ENCODE data around the gene URB2. TPM values are rescaled to one million over a fixed set of nuclear protein-coding genes. Genes with fewer than 3 reads are reported as not detected.

URB2 gene
- total RNA-seq, 4 donors from 2014 or later: 11.0 to 14.1 (median 11.7) TPM

DNA sequence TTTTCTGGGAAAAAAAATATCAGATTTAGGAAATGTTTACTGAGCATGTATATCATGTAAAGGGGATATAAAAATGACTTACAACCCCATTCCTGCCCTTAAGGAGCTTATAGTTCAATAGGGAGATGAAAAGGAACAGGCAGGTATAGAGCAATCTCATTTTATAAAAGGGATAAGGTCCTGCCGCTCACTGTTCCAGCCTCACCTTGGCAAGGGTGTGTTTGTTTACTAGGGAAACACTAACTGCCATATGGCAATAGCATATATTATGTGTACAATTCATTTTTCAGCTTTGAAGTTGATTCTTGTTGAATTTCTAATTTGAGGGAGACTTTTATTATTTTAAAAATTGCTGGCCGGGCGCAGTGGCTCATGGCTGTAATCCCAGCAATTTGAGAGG, 25.5 kb downstream of the URB2 start:
- no peak for DNase-seq (ENCODE audit: low spot score in 2 of 2)
- no peaks in the 10 kb centered on the region for H3K4me1 ChIP-seq
- WGBS: 93% methylated on average over 3 of the region's 3 CpGs
- peaks cover 90% of the 10 kb centered on the region for H3K36me3 ChIP-seq
- no peaks in the 10 kb centered on the region for H3K9me3 ChIP-seq
- H3K27me3 ChIP-seq: no peaks in the 10 kb centered on the region
- no peak overlapping the region for H3K4me3 ChIP-seq
- no peak for TF ChIP-seq EP300 (IDR thresholded peaks at IDR 0.05)
- H3K27ac ChIP-seq: no peak overlapping the region

DNA sequence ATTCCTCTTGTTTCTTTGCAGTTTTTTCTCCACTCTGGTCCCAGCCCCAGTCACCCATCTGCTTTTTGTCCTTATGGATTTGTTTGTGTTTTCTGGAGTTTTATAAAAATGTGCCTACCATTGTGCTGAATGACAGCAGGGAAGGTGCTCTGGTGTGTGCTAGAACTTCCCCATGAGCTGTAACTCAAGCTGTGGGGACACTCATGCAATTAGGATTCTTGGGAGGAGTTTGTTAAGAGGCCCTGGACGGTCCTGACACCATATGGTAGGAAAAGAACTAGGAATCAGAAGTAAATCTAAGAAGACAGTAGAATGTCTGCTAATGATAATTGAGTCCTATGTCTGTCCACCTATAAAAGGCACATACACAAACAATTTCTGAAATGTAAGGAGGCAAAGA, 27.4 kb downstream of the URB2 start:
- no peaks in the 10 kb centered on the region for H3K4me1 ChIP-seq
- 72% methylated on average over 1 of the region's 1 CpG for WGBS
- no peak overlapping the region for H3K4me3 ChIP-seq
- H3K27me3 ChIP-seq: no peaks in the 10 kb centered on the region
- no peak for DNase-seq (ENCODE audit: low spot score in 2 of 2)
- H3K27ac ChIP-seq: no peak overlapping the region
- TF ChIP-seq POLR2AphosphoS5 (IDR thresholded peaks at IDR 0.05): no peak
- TF ChIP-seq EP300 (IDR thresholded peaks at IDR 0.05): no peak
- no peak for TF ChIP-seq POLR2A (IDR thresholded peaks at IDR 0.05)
- TF ChIP-seq, protein P1, sequence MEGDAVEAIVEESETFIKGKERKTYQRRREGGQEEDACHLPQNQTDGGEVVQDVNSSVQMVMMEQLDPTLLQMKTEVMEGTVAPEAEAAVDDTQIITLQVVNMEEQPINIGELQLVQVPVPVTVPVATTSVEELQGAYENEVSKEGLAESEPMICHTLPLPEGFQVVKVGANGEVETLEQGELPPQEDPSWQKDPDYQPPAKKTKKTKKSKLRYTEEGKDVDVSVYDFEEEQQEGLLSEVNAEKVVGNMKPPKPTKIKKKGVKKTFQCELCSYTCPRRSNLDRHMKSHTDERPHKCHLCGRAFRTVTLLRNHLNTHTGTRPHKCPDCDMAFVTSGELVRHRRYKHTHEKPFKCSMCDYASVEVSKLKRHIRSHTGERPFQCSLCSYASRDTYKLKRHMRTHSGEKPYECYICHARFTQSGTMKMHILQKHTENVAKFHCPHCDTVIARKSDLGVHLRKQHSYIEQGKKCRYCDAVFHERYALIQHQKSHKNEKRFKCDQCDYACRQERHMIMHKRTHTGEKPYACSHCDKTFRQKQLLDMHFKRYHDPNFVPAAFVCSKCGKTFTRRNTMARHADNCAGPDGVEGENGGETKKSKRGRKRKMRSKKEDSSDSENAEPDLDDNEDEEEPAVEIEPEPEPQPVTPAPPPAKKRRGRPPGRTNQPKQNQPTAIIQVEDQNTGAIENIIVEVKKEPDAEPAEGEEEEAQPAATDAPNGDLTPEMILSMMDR (IDR thresholded peaks at IDR 0.05): no peak
- H3K9me3 ChIP-seq: no peaks in the 10 kb centered on the region
- H3K36me3 ChIP-seq: peaks cover 80% of the 10 kb centered on the region

DNA sequence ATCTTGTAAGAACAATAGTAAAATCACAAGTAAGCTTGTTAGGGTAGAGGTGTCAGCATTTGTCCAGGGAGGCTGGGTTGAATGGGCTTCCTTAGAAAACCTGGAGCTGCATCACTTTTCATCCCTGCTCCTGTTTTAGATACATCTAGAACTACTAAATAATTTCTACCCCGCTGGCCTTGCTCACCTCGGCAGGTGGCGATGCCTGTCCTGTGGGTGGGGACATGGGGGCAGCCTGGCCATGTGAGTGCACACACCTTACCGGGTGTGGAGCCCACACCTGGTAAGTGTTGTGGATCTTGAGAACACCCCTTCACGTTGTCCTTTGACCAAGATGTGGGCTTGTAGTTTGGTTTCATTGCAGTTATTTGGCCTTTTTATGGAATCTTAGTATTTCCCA, 29.7 kb downstream of the URB2 start:
- Histone ChIP-seq H3K4me1 (no peaks in the 10 kb centered on the region), H3K4me3 (no peak overlapping the region), H3K36me3 (peaks cover 68% of the 10 kb centered on the region), H3K9me3 (no peaks in the 10 kb centered on the region), H3K27me3 (no peaks in the 10 kb centered on the region), H3K27ac (no peak overlapping the region)
- WGBS: 82% methylated on average over 5 of the region's 5 CpGs
- no peak for DNase-seq (ENCODE audit: low spot score in 2 of 2)
- no peak for TF ChIP-seq EP300 (IDR thresholded peaks at IDR 0.05)
- TF ChIP-seq, protein P1 (IDR thresholded peaks at IDR 0.05): no peak
- no peak for TF ChIP-seq POLR2A (IDR thresholded peaks at IDR 0.05)
- TF ChIP-seq POLR2AphosphoS5 (IDR thresholded peaks at IDR 0.05): no peak

DNA sequence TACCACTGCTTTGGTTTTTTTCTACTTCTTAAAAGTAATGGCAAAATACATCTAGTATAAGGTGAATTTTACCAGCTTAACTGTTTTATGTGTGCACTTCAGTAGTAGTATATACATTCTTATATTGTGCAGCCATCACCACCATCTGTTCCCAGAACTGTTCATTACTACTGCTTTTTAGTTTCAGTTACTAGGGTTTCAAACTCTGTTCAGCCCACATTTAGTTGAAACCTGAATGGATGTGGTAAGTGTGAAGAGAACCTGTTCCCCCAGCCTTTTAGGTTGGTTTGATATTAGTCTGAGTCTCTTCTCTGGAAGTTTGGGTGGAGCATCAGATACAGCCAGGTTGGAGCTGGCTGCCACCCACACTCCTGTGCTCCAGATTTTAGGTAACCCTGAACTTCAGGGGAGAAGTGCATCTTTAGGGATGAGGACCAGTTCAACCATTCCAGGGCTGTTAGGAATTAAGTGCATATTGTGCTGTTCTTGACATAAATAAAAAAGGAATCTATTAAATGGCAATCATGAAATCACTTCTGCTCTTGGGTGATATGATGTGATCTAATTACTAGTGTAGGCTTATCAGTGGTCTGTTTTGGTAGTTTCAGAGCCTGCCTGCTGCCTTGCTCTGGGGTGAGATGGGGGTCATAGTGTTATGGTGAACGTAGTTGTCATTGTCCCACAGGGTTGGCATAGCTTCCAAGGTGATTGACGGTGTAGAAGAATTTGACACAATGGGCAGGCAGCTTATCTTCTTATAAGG, 32.1 kb downstream of the URB2 start:
- no peaks in the 10 kb centered on the region for H3K9me3 ChIP-seq
- WGBS: 97% methylated on average over 2 of the region's 2 CpGs
- H3K4me1 ChIP-seq: no peaks in the 10 kb centered on the region
- no peak overlapping the region for H3K27ac ChIP-seq
- no peak for DNase-seq (ENCODE audit: low spot score in 2 of 2)
- no peak overlapping the region for H3K4me3 ChIP-seq
- TF ChIP-seq EP300 (IDR thresholded peaks at IDR 0.05): no peak
- no peak for TF ChIP-seq POLR2A (IDR thresholded peaks at IDR 0.05)
- no peak for TF ChIP-seq POLR2AphosphoS5 (IDR thresholded peaks at IDR 0.05)
- TF ChIP-seq, protein P1 (IDR thresholded peaks at IDR 0.05): no peak
- H3K27me3 ChIP-seq: no peaks in the 10 kb centered on the region
- H3K36me3 ChIP-seq: peaks cover 46% of the 10 kb centered on the region

DNA sequence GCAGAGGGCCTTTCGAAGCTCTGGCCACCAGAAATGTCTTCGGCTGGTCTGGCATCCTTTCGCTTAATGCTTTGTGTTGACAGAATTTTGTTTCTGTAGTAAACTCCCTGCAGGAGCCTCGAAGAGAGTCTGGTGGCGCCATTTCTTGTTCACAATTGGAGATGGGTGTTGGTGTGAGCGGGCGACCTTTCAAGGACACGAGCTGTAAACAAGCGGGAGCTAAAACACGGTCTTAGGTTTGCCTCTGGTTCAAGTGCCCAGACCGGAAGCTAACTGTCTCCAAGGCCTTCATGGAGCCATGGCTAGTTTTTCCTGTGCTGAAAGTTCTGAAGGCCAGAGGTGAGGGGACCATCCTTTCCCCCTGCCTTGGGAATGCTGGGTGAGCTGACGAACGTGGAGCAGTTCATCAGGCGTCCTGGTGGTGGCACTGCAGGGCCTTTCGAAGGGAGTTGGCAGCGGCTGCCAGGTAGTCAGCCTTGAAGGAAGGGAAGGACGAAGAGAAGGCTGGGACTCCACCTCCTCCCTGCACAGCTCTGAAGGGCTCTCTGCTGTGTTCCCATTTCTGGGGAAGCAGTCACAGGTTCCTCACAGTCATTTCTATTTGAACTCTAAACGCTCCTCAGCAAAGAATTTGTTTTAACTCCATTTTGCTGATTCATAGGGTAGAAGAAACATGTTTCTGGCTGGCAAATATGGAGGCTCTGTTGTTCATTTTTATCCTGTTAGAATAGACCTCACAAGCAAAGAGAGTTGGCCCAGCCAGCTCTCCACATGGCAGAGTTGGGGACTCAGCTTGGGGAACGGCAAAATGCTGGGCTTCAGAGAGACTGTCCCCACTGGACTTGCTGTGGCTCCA, 35.2 kb downstream of the URB2 start:
- Histone ChIP-seq H3K4me3 (no peak overlapping the region), H3K9me3 (no peaks in the 10 kb centered on the region), H3K27ac (no peak overlapping the region), H3K4me1 (no peaks in the 10 kb centered on the region), H3K27me3 (no peaks in the 10 kb centered on the region), H3K36me3 (peaks cover 23% of the 10 kb centered on the region)
- 64% methylated on average over 19 of the region's 19 CpGs for WGBS
- peak; percentile 83 to 88 for DNase-seq (ENCODE audit: low spot score in 2 of 2)
- TF ChIP-seq, protein P1 (IDR thresholded peaks at IDR 0.05): peak; percentile 74 to 82
- no peak for TF ChIP-seq POLR2AphosphoS5 (IDR thresholded peaks at IDR 0.05)

Data from suprapubic skin (tissue), 4 donors.